Tongue (tissue), 2 donors: ENCODE results near the gene RHEBL1. TPM values are rescaled to one million over a fixed set of nuclear protein-coding genes. Genes with fewer than 3 reads are reported as not detected.

Experiments used
- DNase-seq: peaks from one replicate; pipeline ENCODE4 v3.0.0-alpha.2; 2015
- total RNA-seq: library from RNA; depleted of rRNA; stranded (reverse); fragments of >200 nt; gene quantifications from one replicate; pipeline ENCODE4 v1.2.3, GENCODE V29; 2014

RHEBL1 gene
- total RNA-seq, 1 donor from 2014 or later: 0.31 TPM

DNA sequence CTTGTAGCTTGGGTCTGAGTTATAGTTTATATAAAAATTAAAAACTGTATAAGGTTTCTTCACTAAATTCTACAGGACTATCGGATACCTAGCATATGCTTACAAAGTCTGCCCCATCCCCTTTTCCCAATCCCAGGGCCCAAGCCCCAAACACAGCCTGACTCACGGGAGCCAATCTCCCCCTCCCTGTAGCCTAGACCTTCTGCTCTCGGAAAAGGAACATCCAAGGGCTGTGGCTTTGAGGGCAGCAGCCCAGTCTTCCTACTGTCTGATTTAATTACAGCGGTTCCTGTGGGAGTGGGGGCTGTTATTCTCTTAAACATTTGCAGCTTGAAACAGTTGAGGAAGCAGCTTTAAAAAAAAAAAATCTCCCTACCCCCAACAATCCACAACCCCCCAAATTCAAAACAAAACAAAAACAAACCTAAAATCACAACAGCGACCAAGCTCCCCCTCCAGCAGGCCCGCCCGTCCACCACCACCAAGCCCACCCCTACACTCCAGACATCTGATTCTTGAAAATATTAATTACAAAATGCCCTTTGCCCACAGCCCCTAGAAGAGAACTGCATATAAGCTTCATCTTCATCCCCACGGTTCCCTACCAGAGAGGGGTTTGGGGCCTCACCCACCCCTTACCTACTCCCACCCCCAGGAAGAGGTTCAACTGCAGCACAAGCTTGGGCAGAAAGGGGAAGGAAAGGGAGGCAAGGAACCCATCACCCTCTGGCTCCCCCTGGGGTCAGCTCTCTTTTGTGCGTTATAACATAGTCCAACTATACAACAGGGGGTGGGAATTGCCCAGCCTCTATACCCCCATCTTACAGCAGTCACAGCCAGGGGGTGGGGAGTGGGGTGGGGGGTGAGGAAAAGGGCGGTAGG is 50.1 kb downstream of the RHEBL1 start:
- DNase-seq: peak; percentile 24

DNA sequence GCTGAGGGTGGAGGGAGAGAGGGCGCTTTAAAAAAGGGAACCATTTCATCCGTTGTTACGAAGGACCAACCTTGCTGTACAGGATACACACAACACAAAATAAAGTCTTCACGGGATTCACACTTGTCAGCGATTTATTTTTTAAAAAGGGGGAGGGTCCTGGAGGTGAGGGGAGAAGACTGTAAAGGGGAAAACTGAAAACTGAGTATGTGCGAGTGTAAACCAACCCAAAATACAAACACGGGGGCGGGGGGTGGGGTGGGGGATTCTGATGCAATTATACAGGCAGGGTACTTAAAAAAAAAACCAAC is 50.7 kb downstream of the RHEBL1 start:
- no peak for DNase-seq

DNA sequence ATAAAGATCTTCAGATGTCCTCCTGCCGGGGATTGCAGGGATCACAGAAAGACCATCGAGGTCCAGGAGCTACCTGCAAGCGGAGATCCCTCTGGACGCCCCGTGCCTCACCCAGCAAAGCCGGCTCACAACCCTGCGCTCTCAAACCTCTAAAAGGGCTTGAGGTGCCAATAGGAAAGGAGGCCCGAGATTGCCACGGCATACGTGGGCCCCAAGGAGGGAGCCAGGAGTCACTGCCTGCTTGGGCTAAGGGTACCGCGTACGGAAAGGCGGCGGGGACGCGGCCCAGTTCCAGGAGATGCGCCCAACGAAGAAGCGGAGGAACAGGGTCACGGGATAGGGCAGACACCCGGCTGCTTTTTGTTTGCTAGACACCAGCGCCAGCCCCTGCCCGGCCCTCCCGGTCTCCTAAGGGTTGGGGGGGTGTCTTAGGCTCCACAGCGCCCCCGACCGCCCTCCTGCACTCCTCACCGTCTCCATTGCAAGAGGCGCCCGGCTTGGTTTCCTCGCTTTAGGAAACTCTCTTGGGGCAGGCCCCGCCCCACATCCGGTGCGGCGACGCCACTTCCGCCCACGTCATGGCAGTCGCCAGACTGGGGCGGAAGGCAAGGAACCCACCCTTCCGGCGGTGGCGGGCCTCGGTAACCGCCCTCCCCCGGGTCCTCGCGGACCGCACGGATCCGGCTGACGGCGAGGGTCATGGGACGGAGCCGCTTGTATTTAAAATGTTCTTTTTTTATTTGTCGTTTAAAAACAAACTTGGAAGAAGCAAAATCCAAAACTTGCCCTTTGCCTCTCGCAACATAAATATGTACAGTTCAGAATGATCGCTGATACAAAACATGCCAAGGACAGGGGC is 51.3 kb downstream of the RHEBL1 start, which contains the start of gene PRKAG1:
Gene PRKAG1, minus strand, starts transcription at position 516 of the 859 bp plus-strand sequence. Its CDS starts 36 bp downstream, at position 480.
- DNase-seq: peak; percentile 98

DNA sequence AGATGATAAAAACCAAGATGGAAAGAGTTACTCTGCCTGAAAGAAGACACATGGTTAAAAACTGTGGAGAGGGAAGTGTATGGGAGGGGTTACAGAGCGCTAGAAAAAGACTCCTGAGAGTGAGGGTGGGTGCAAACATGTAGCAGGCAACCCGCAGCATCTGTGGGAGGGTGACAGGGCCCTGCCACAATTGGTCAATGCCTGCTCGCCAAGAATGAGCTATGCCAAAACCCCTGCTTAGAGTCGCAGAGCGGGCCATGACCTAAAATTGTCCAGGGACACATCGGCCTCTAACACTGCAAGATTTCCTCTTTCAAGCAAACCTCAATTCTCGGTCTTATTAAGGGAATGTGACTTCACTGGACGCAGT is 51.9 kb downstream of the RHEBL1 start:
- no peak for DNase-seq

DNA sequence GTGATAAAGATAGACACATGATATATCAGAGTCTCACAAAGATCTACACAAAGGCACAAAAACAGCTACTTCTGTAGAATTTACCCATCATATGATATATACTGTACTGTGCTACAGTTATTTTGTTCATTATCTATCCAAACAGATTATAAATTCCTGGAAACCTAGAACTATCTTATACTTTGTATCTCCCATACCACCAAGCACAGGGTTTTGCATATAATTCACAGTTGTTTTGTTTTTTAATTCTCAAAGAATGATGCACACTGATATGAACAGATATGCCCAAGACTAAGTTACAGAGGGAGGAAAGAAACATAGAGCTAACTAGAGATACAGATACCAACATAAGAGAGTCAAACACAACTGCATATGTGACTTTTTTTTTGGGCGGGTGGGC is 54.6 kb downstream of the RHEBL1 start:
- DNase-seq: no peak

Other genes starting within 250 kb of the RHEBL1 start
- 87.7 TPM for gene DDX23, start 217.8 kb downstream of the RHEBL1 start, total RNA-seq
- gene RND1, start 204.1 kb downstream of the RHEBL1 start, total RNA-seq: 2.9 TPM
- 8.3 TPM for gene FKBP11, start 144.5 kb downstream of the RHEBL1 start, total RNA-seq
- 28.9 TPM for gene ARF3, start 112.5 kb downstream of the RHEBL1 start, total RNA-seq
- gene WNT10B, start 98.2 kb downstream of the RHEBL1 start, total RNA-seq: 0.21 TPM
- not detected for gene WNT1, start 91.7 kb downstream of the RHEBL1 start, total RNA-seq
- 2.4 TPM for gene DDN, start 70.6 kb downstream of the RHEBL1 start, total RNA-seq
- gene PRKAG1, start 51.2 kb downstream of the RHEBL1 start, total RNA-seq: 31.8 TPM
- 42.5 TPM for gene KMT2D, start 9.2 kb downstream of the RHEBL1 start, total RNA-seq
- gene DHH, start 24.8 kb upstream of the RHEBL1 start, total RNA-seq: 9.0 TPM
- 39.8 TPM for gene LMBR1L, start 40.9 kb upstream of the RHEBL1 start, total RNA-seq
- gene TUBA1B, start 61.4 kb upstream of the RHEBL1 start, total RNA-seq: 509 TPM
- 491 TPM for gene TUBA1A, start 119.1 kb upstream of the RHEBL1 start, total RNA-seq
- gene TUBA1C, start 195.1 kb upstream of the RHEBL1 start, total RNA-seq: 78.3 TPM
- gene PRPH, start 225.2 kb upstream of the RHEBL1 start, total RNA-seq: 5.2 TPM